ENCODE data around the gene SIGLEC7. TPM values are rescaled to one million over a fixed set of nuclear protein-coding genes. Genes with fewer than 3 reads are reported as not detected.

The SIGLEC7 gene
- total and polyA plus RNA-seq, 3 donors from 2014 or later = 0.79 to 2.0 (median 1.2) TPM

- TF ChIP-seq POLR2A (IDR thresholded peaks at IDR 0.05) (no peak), CTCF (IDR thresholded peaks at IDR 0.05) (peak in 2 of 3 experiments; percentile 15 to 20)
- no peaks in the 10 kb centered on the region for H3K9me3 ChIP-seq
- H3K4me1 ChIP-seq = peaks cover 13% of the 10 kb centered on the region
- no peak for DNase-seq
- WGBS, 2 donors = 70 to 81% methylated on average over 6 of the region's 6 CpGs
- H3K4me3 ChIP-seq = no peak overlapping the region
- H3K27me3 ChIP-seq = no peaks in the 10 kb centered on the region
- H3K36me3 ChIP-seq (ENCODE audit: low read depth, missing control alignments) = no peaks in the 10 kb centered on the region
- intact Hi-C loops (cut with DNase I; ENCODE audit: low total_unique reads) = no loop called here
- H3K27ac ChIP-seq = no peak overlapping the region
Observed at GRCh38 chr19:51111606-51112005, 30.5 kb upstream of the SIGLEC7 start.

GRCh38 chr19:51114087-51114729, 27.9 kb upstream of the SIGLEC7 start:
- H3K27ac ChIP-seq = no peak overlapping the region
- no peak overlapping the region for H3K4me3 ChIP-seq
- H3K9me3 ChIP-seq = no peaks in the 10 kb centered on the region
- 88 to 90% methylated on average over 6 of the region's 6 CpGs for WGBS, 2 donors
- no peaks in the 10 kb centered on the region for H3K4me1 ChIP-seq
- TF ChIP-seq CTCF (IDR thresholded peaks at IDR 0.05) = no peak
- no peak for TF ChIP-seq POLR2A (IDR thresholded peaks at IDR 0.05)
- no peak for DNase-seq
- H3K36me3 ChIP-seq (ENCODE audit: low read depth, missing control alignments) = no peaks in the 10 kb centered on the region
- intact Hi-C loops (cut with DNase I; ENCODE audit: low total_unique reads) = no loop called here
- H3K27me3 ChIP-seq = no peaks in the 10 kb centered on the region

- WGBS, 2 donors = 87 to 91% methylated on average over 6 of the region's 6 CpGs
- H3K27ac ChIP-seq = no peak overlapping the region
- DNase-seq = no peak
Observed at GRCh38 chr19:51116736-51117286, 25.3 kb upstream of the SIGLEC7 start.

GRCh38 chr19:51119101-51119500, 23.0 kb upstream of the SIGLEC7 start:
- 65 to 67% methylated on average over 4 of the region's 4 CpGs for WGBS, 2 donors
- intact Hi-C loops (cut with DNase I; ENCODE audit: low total_unique reads) = no loop called here
- no peak overlapping the region for H3K4me3 ChIP-seq
- no peaks in the 10 kb centered on the region for H3K36me3 ChIP-seq (ENCODE audit: low read depth, missing control alignments)
- H3K4me1 ChIP-seq = peaks cover 16% of the 10 kb centered on the region
- no peaks in the 10 kb centered on the region for H3K27me3 ChIP-seq
- no peaks in the 10 kb centered on the region for H3K9me3 ChIP-seq
- TF ChIP-seq CTCF (IDR thresholded peaks at IDR 0.05) = no peak
- TF ChIP-seq POLR2A (IDR thresholded peaks at IDR 0.05) = no peak
- no peak for DNase-seq
- no peak overlapping the region for H3K27ac ChIP-seq

More at GRCh38 chr19:51116736-51117286, 25.3 kb upstream of the SIGLEC7 start:
- Histone ChIP-seq H3K9me3 (no peaks in the 10 kb centered on the region), H3K36me3 (ENCODE audit: low read depth, missing control alignments) (no peaks in the 10 kb centered on the region), H3K4me1 (no peaks in the 10 kb centered on the region), H3K4me3 (no peak overlapping the region), H3K27me3 (no peaks in the 10 kb centered on the region)
- intact Hi-C loops (cut with DNase I; ENCODE audit: low total_unique reads) = no loop called here
- TF ChIP-seq POLR2A (IDR thresholded peaks at IDR 0.05) (no peak), CTCF (IDR thresholded peaks at IDR 0.05) (no peak)

- 68 to 79% methylated on average over 6 of the region's 6 CpGs for WGBS, 2 donors
- H3K27me3 ChIP-seq = no peaks in the 10 kb centered on the region
Observed at GRCh38 chr19:51119611-51120010, 22.5 kb upstream of the SIGLEC7 start.

More at GRCh38 chr19:51119611-51120010, 22.5 kb upstream of the SIGLEC7 start:
- no peak for TF ChIP-seq POLR2A (IDR thresholded peaks at IDR 0.05)
- no peak for TF ChIP-seq CTCF (IDR thresholded peaks at IDR 0.05)
- no peaks in the 10 kb centered on the region for H3K9me3 ChIP-seq
- DNase-seq = no peak
- peaks cover 19% of the 10 kb centered on the region for H3K4me1 ChIP-seq
- no peaks in the 10 kb centered on the region for H3K36me3 ChIP-seq (ENCODE audit: low read depth, missing control alignments)
- H3K27ac ChIP-seq = no peak overlapping the region
- no peak overlapping the region for H3K4me3 ChIP-seq
- intact Hi-C loops (cut with DNase I; ENCODE audit: low total_unique reads) = no loop called here
